Measurements from ENCODE around the gene SLC6A4.
"Not testable (repeated sequence)": the region's sequence is repeated elsewhere in the genome, so short reads cannot be mapped to it uniquely, and the experiment has no call there.

The SLC6A4 gene

DNA sequence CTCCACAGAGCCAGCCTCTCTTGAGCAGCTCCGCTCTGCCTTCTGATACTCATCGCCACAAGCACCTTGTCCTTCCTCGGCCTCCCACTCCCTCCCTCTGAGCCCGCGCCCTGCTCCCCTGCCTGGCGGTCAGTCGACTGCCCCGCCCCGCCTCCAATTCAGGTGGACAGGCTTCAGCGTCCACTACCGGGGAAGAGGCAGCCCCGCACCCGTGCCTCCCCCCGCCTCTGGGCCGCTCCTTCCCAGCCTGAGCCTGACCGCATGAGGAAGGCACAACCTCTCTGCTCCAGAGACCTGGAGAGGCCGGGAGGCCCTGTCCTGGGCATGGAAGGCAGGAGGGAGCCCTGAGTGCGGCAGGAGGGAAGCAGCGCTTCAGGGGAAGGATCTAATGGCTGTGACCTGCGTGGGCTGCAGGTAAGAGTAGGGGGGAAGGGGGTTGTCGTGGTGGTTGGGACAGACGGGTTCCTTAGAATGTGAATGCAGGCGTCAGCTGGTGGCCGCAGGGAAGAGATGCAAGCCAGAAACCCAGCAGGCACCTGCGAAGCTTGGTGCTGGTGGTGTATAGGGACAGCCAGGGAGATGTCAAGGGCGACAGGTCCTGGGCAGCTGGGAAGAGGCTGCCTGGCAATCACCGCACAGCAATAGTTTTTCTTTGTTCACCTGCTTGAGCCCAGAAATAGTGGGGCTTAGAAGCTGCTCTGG is 3.0 kb upstream of the SLC6A4 start:
- no peak for DNase-seq (ENCODE audit: low spot score)

DNA sequence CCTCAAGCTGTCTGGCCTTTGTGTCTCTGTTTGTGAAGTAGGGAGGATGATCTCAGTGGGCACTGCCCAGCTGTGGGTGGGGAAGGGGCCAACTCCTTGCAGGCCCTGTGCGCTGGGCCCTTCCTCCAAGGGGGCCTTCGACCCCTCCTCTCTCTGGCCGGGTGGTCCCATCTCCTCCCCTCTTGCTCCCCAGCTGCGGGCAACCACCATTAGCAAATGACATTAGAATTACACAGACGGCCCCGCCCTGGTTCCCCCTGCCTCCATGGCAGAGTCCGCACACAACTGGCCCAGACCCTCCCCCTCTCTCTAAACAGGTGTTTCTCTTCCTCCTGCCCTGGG is 2.5 kb upstream of the SLC6A4 start:
- DNase-seq (ENCODE audit: low spot score) = no peak

DNA sequence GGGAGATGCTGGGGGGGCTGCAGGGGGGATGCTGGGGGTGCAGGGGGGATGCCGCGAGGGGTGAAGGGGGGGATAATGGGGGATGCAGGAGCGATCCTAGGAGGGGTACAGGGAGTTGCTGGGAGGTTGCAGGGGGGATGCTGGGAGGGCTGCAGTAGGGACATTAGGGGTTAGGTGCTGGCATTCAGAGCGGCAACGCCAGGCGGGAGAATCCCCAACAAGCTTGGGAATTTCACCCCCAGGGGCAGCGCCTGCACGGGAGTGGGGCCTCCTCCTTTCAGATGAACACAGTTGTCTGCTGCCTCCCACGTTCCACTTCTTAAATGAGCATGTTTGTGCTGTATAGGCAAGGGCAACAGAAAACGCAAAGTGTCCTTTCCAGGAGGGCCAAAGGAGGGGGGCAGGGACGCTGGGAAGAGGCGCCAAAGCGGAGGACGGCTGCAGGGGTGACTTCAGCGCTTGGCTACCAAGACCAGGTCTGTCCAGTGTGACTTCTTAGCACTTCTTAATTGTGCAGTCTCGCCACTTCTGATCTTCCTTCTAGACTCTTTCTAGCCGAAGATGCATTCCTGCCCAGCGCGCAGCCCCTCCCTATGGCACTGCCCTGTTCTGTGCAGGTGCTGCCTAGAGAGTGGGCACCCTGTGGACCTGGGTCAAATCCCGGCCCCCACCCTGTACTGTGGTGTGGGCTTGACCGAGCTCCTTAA is 2.0 kb upstream of the SLC6A4 start:
- DNase-seq (ENCODE audit: low spot score) = no peak

DNA sequence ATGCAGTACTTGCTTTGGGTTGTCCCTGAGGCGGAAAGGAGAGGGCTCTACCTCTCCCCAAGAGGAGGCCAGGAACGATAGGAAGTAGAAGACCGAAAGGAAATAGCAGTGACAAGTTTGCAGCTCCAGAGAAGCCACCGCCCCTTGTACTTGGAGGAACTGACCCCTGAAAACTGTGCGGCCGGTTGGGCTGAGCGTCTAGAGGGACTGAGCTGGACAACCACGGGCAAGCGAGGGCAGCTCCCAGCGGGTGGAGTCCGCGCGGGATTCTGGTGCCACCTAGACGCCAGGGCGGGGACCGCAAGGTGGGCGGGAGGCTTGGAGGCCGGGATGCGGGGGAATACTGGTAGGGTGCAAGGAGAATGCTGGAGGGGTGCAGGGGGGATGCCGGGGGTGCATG is 1.3 kb upstream of the SLC6A4 start:
- DNase-seq (ENCODE audit: low spot score) = no peak

DNA sequence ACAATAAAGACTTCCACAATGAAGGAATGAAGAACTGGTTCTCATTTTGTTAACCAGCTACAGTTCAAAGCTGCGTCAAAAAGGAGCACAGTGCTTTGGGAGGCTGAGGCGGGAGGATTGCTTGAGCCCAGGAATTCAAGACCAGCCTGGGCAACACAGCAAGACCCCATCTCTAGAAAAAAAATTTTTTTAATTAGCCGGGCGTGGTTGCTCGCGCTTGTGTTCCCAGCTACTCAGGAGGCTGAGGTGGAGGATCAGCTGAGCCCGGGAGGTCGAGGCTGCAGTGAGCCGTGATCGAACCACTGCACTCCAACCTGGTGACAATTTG is 764 bp upstream of the SLC6A4 start:
- no peak for DNase-seq (ENCODE audit: low spot score)

DNA sequence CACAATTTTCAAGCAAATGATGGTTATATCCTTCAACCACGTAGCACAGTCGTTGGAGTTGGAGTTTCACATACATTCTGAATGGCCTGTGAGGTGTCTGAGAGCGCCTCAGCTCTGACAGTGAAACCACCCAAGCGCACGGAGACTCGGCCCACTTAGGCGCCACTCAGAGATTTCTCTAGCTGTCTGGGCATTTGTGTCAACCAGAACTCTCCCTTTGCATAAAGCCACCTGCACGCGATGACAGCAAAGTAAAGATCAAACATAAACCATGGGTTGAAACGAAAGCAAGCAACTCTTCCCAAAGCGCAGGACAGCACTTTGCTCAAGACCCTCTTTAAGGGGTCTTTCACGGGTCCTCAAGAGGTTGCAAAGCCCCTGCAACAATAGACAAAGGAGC is 533 bp downstream of the SLC6A4 start:
- no peak for DNase-seq (ENCODE audit: low spot score)

DNA sequence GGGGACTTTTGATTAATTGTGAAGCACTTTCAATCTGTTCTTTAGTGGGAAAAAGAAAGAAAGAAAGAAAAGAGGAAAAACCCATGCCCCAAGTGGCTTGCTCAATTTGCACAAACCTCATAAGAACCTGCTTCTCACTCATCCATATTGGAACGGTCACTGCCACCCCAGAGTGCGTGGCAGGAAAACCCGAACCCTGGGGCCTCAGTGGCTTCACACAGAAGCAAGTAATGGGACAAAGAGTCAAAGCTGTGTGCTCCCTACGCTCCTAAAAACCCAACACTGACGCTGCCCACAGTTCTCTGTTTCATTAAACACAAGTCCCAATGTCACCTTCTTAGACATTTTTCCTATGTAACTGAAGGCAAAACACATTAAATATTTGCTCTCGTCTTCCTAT is 1.2 kb downstream of the SLC6A4 start:
- no peak for DNase-seq (ENCODE audit: low spot score)

DNA sequence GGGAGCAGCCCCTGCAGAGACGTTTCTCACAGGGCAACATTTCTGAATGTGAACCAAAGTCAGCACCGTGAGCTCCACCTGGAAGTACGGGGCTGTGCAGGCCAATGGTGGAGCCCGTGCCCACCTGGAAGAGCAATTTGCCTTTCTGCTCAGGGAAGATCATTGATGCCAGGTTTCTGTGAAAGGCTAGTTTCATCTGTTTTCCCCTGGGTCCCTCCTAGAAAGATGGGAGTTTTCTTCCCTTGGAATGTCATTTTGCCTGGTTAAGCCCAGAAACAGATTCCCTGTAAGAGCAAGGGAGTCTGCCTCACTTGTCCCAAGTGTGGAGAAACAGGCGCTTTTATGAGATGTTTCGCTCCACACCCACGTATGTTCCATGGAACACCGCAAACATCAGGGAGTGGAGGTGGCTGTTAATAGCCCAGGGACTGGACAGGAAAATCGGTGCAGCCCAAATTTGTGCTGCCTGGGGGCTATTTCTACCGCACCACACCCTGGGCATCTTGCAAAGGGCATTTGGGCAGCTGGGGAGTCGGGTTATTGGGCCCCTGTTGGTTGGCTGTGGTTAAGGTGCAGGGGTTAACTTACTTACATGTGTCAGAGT is 2.6 kb downstream of the SLC6A4 start:
- no peak for DNase-seq (ENCODE audit: low spot score)

DNA sequence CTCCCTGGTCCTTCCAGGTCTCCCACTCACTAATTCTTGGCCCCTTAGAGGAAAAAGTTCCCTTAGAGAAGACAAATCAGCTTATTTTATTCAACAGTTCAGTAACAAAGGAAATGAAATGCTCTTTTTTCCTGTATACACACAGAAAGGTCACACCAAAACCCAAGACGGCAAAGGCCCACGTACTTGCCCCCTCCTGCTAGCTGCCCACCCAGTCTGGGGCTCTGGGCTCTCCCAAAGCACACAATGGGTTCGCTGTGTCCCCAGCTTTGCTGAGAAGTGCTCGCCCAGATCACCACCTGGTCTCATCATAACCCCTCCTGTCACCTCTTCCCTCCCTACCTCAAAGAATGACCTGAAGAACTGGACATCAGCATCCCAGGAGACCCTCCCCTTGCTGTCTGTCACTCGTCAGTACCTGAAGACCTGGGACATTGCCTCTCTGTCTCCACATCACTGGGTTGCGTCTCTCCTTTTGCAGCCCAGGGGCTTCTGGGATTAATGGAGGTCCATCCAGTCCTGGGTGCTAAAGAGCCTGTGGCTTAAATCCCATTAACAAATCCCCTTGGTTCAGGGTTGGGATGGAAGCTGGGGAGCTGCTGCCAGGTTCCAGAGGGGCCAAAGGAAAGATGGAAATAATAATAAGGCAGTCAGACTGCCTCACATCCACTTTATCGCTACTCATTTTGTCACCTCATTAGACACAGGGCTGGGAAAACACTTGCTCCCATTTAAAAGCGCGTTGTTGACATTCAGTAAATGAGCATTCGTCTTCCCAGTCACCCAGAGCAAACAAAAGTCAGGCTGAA is 3.3 kb downstream of the SLC6A4 start:
- no peak for DNase-seq (ENCODE audit: low spot score)

DNA sequence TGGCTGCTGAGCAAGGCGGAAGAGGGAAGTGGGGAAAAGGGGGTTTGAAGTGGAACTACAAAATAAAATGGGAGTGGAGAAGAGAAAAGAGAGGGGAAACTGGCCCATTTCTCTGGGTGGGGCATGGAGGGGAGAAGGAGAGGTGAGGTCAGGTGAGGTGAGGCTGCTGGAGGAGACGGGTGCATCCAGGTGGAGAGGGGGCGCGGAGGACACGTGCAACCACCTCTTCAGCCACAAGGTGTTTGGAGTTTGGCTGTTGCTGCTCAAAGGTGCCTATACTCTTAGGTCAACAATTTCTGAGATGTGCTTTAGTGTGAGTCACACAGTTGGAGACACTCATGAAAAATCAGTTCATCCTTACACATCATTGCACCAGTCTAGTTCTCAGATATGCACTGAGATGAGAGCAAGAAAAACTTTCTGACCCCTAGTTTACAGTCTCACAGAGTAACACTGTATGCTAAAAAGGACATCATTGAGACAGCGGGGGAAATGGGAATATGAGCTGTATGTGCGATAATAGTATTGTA is 4.8 kb downstream of the SLC6A4 start:
- DNase-seq (ENCODE audit: low spot score) = no peak

DNA sequence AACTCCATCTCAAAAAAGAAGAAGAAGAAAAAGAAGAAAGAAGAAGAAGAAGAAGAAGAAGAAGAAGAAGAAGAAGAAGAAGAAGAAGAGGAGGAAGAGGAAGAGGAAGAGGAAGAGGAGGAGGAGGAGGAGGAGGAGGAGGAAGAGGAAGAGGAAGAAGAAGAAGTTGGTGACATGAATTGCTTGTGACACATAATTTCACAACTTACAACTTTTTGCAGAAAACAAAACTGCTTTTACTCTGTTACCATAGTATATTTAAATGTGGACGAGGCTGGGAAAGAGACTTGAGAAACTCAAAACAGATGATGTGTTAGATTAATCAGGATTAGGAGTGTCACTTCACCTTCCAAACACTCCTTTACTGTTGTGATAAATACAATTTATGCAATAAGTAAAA is 5.5 kb downstream of the SLC6A4 start:
- DNase-seq (ENCODE audit: low spot score) = not testable (repeated sequence)

DNA sequence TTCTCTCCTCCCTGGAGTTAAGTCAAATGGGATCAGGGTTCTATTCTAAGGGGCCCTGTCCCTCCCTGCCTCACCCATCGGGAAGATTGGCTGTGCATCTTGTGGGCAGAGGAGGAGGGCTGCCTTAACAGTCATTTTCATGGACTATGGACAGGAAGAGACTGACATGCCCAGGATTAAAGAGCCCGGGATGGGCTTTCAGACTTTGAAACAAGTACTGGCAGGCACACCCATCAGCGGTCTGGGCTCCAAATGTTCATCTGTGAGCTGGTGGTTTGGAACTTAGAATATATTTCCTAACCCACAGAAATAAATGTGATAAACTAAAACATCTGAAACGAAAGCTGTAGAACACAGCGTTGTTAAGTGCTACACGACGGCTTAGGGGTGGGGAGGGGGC is 6.5 kb downstream of the SLC6A4 start:
- DNase-seq (ENCODE audit: low spot score) = no peak

DNA sequence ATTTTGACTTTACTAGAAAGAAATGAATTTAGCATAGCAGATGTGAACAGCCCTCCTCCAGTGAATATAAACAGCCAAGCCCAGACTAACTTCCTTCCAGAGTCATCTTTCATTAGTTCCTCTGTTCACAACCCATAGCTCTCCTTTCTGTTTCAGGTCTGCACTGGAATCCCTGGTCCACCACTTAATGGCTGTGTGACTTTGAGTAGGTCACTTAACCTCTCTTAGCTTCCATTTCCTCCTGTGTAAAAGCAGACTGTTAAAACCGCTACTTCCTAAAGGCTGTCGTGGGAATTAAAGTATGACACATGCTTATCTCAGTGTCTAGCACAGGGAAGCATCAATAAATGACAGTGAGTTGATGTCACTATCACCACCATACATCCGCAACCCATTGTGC is 7.5 kb downstream of the SLC6A4 start:
- DNase-seq (ENCODE audit: low spot score) = no peak

DNA sequence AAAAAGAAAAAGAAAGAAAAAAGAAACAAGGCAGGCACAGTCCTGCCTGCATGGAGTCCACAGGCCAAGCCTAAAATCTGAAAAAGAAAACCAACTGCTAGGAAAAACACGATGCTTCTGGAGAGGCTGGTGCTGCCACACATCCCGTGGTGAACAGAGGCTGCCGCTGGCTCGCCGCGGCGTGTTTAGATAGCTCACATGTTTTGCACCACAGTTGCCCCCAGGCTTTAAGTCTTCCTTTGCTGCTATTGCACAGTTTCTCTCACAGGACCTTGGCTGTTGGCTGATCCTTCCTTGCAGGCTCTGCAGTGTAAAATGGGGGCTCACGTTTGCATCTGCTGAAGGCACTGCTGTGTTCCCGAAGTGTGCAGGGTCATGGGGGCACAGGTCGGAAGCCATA is 8.6 kb downstream of the SLC6A4 start:
- no peak for DNase-seq (ENCODE audit: low spot score)

DNA sequence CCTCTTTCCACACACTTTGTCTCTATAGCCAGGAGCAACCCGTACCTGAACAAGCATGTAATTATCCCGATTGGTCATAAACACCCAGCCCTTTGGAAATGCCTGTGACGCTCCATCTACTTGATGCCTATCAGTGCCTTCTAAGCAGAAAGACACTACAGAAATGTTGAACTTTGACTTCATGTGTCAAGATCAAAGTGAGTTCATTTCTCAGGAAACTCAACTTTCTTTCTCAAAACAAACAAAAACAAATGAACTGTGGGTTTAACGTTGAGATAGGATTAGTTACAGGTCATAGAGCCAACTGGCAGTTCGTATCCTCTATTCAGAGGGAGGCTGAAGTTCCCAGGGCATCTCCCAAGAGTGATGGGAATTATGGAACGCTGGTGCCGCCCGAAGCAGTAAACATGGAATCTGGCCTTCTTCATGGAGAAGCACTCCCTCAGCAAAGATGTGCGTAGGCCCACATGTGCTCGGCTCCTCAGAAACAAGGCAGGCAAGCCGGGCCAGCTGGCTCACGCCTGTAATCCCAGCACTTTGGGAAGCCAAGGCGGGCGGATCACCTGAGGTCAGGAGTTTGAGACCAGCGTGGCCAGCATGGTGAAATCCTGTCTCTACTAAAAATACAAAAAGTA is 9.5 kb downstream of the SLC6A4 start:
- DNase-seq (ENCODE audit: low spot score) = no peak

DNA sequence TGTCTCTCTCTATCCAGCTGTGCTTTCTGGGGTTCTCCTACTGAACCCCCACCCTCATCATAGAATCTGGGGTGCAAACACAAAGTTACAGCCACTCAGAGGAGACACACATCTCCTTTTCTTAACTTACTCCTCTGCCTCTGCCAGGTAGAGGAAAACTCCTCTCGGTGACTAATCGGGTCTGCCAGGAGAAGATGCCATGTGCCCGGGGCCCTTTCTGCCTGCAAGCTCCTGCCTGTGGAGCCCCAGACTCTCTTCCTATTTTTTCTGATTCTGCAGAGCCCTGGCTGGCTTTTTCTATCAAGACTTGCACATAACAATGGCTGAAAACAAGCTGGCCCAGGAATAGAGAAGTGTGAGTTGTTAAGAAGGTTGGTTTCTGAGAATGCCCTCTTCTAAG is 10.4 kb downstream of the SLC6A4 start:
- DNase-seq (ENCODE audit: low spot score) = no peak

DNA sequence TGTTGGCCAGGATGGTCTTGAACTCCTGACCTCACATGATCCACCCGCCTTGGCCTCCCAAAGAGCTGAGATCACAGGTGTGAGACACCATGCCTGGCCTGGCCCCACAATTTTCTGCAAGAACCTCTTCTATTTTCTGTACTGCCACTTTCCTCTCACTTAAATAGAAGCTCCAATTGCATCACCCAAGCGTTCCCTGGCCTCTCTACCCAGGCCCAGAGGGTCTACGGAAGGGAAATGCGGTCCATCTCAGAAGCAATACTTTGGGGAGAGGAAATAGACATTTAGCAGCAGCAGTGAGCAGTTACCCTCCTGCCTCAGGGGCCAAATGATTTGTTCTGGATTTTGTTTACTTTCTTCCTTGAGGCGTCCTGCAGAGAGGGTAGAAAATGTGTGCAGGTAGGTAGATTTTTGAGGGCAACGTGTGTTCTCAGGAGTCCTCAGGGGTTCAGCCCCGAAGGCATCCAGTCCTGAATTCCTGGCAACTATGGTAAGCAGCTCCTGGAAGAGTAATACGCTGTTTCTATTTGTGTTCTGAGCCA is 11.0 kb downstream of the SLC6A4 start:
- DNase-seq (ENCODE audit: low spot score) = no peak

DNA sequence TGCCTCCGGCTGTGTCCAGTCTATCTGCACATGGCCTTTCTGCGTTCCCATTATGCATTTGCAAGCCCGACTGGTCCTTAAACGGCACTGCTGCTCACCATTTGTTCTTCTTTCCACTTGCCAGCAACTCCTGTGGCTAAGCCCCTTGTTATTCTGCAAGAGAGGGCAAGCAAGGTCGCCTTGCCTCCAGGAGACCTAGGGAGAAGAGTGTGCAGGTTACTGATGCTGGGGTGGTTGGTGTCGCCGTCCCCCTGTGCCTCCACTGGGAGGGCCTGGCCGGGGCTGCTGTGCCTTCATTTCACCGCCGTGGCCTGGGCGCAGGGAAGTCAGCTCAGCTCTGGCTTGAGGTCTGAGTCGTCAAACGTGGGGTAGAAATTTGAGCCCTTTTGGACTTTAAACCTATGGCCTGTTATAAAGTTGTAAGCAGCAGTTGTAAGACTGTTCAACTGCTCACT is 12.7 kb downstream of the SLC6A4 start:
- no peak for DNase-seq (ENCODE audit: low spot score)

DNA sequence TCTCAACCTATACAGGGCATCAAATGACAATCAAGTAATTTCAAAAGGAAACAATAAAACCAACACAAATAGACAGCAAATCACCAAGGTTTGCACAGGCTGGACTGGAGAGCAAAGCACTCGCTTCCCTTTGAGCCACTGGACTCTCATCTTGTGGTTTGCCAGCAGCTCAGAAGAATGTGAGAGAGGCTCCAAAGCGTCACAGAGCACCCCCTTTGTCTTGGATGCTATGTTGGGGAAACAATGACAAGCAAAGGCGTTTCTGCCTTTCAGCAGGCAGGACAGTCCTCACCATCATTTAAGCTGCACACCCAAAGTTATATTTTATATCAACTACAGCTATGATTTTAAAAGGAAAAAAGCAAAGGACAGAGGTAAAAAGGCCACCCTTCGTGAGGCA is 13.2 kb downstream of the SLC6A4 start:
- DNase-seq (ENCODE audit: low spot score) = no peak

DNA sequence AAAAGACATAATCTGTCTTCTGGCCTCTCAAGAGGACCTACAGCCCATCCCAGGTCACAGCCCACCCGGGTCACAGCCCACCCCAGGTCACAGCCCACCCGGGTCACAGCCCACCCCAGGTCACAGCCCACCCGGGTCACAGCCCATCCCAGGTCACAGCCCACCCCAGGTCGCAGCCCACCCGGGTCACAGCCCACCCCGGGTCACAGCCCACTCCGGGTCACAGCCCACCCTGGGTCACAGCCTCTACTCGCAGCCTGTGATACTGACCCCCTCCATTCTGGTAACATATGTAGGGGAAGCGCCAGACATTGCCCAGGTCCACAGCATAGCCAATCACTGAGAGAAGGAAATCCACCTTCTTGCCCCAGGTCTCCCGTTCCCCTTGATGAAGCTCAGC is 14.2 kb downstream of the SLC6A4 start:
- DNase-seq (ENCODE audit: low spot score) = no peak

DNA sequence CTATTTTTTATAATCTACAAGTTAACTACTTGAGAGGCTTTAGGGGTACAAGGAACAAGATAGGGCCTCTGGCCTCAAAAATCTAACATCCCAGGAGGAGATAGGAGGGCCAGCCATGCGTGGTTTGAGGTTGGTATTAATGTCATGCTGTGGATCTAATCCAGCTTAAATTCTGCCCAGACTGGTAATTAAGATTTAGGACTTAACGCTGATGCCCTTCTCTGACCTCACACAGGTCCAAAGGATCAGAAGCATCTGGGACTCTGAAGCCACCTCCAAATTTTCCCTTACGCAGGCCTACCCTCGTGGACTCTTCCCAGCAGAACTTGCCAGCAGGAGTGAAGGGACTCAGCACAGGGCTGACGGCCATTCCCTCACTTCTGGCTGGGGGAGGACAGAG is 15.1 kb downstream of the SLC6A4 start:
- no peak for DNase-seq (ENCODE audit: low spot score)

DNA sequence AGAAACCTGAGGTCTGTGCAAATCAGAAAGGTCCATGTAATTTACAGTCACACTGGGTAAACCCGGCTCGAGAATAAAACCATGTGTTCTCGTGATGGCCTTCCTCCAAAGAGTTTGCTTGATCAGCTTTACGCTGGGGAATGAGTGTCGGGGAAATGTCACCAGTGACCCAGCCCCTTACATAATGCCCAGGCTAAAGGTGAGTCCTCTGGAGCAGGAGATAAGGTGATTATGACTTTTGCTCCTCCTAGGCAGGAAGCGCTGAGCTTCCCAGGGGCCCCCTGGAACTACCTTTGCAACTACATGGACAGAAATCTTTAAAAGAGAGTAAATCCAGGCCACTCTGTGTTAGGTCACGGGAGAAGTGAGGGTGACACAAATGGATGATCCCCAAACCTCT is 15.7 kb downstream of the SLC6A4 start:
- no peak for DNase-seq (ENCODE audit: low spot score)
